GM18505 (cell line): Measurements from ENCODE around the gene TRIM6.
A peak's percentile ranks its signal among the peaks of the same experiment; 100 is the strongest.
"Not testable (repeated sequence)": the region's sequence is repeated elsewhere in the genome, so short reads cannot be mapped to it uniquely, and the experiment has no call there.

Source experiments
- ATAC-seq: cut with Tn5 transposase; IDR thresholded peaks from one replicate; pipeline ENCODE4 v1.9.1; 2021; ENCODE audit not compliant: unreplicated experiment
- POLR2A ChIP-seq: IDR thresholded peaks from 4 replicates; pipeline ENCODE4 v1.6.1; 2011; ENCODE audit warnings: borderline replicate concordance; ENCODE audit not compliant: insufficient read depth, insufficient read length; ENCODE audit errors: extremely low read depth

Gene TRIM6

GRCh38 chr11:5618807-5619206, 22.4 kb downstream of the TRIM6 start:
- TF ChIP-seq POLR2A: no peak
- ATAC-seq: no peak

DNA sequence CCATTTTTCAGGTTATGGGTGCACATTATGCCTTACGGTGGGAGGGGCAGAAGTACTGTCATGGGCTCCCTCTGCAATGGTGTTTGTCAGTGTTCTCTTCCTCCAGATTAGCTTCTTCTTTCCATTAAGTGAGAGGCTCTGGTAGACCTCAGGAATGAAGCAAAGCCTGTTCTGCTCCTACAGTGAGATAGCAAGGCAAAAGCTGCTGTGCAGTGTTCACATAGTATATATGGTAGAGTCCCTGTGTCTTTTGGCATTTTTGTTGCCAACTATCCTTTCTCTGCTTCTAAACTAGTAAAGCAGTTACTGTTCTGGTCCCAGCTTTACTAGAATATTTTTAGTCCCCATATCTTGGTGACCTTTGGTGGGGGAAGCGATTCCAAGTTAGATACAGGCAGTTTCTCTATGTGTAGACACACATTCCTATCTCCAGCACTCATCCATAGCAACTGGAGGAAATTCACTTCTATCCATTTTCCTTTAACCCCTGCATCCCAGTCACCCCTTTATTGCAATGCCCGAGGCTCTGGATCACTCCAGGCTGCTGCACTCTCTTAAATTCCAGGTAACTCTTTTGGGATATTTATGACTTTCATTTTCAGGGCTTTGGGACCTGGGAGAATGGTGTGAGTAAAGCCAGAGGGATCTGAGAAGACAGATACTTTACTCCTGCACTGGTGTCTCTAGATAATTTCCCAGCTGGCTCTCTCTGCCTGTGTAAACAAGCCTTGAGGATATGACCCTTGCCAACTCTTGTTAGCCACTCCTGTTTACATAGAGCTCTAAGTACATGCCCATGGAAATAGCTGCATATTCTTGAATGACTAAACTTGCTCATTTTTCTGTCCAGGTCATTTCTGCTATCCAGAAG, 24.4 kb downstream of the TRIM6 start:
- no peak for TF ChIP-seq POLR2A
- no peak for ATAC-seq

- no peak for ATAC-seq
- TF ChIP-seq POLR2A: no peak
Observed at GRCh38 chr11:5621580-5621979, 25.1 kb downstream of the TRIM6 start.

GRCh38 chr11:5622802-5623201, 26.4 kb downstream of the TRIM6 start:
- ATAC-seq: no peak
- no peak for TF ChIP-seq POLR2A

DNA sequence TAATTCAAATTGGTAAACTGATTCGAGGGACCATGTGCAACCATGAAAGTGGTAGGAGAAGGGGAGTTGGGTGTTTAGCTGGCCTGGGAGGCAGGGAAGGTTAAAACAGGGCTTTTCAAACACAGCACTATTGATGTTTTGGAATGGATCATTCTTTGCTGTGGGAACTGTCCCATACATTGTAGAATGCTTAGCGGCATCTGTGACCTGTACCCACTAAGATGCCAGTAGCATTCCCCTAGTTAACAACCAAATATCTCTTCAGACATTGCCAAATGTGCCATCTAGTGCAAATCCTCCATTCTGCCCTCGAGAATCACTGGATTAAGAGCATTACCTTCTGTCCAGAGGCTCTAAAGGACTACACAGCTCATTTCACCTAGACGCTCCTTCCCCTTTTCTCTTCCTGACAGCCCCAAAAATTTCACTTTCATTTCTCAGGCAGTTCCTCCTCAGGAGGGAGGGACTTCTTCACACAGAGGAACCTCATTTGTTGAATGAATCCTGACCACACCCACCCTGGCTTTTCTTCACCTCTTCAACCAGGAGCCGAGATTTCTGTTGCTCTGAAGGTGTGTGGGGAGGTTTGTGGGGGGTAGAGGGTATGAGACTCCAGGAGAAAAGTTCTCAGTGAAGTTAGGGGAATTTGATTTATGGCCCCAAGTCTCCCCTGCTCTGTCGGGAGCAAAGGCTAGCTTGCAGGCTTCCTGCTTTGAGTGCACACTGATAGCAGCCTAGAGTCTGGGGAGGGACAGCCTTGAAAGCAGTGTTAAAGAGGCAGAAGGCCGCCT, 28.2 kb downstream of the TRIM6 start, which contains the start of gene TRIM34:
TSS of gene TRIM34 (plus strand) at position 513 of the 791 bp plus-strand sequence. CDS start 7,331 bp downstream, outside the sequence.
- peak; percentile 96 for ATAC-seq
- TF ChIP-seq POLR2A: peak; percentile 78

- ATAC-seq: no peak
Observed at GRCh38 chr11:5625281-5625680, 28.8 kb downstream of the TRIM6 start.

GRCh38 chr11:5626196-5626595, 29.8 kb downstream of the TRIM6 start:
- ATAC-seq: no peak
- no peak for TF ChIP-seq POLR2A

More at GRCh38 chr11:5625281-5625680, 28.8 kb downstream of the TRIM6 start:
- no peak for TF ChIP-seq POLR2A

- no peak for TF ChIP-seq POLR2A
Observed at GRCh38 chr11:5631417-5631816, 35.0 kb downstream of the TRIM6 start.

GRCh38 chr11:5631969-5632635, 35.7 kb downstream of the TRIM6 start:
- peak; percentile 39 for TF ChIP-seq POLR2A
- ATAC-seq: peak; percentile 96

More at GRCh38 chr11:5631417-5631816, 35.0 kb downstream of the TRIM6 start:
- peak; percentile 20 for ATAC-seq

- no peak for TF ChIP-seq POLR2A
- ATAC-seq: no peak
Observed at GRCh38 chr11:5639953-5640352, 43.5 kb downstream of the TRIM6 start.

DNA sequence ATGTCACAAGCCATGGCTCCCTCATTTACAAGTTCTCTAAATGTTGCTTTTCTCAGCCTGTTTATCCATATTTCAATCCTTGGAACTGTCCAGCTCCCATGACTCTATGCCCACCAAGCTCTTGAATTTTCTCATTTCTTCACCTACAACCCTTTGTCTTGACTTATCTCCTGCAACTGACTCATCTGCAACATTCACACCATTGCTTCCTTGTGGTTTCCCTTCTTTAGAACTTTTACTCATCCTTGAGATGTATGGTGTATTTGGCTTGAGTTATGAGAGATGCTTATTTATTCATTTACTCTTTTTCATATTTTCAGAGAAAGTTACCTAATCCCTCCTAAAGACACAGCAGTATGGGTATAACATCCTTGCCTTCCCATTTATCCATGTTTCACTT, 47.1 kb downstream of the TRIM6 start:
- TF ChIP-seq POLR2A: no peak
- ATAC-seq: no peak

DNA sequence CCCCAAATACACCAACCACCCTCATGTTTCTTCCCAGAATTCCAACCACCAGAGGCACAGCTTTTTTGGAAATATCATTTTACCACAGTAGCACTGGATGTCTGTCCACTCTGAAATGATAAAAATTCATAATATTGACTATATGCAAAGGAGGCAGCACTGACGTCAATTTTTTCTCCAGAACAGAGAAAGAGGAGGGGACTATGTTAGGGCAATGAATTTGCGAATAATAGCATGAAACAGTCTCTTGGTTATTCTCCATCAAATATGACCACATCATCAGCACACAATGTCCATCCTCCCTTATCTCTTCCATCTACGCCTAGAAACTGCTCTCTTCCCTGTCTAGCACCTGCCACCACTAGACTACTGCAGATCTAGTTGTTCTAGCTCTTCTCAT, 49.7 kb downstream of the TRIM6 start:
- ATAC-seq: no peak
- no peak for TF ChIP-seq POLR2A

DNA sequence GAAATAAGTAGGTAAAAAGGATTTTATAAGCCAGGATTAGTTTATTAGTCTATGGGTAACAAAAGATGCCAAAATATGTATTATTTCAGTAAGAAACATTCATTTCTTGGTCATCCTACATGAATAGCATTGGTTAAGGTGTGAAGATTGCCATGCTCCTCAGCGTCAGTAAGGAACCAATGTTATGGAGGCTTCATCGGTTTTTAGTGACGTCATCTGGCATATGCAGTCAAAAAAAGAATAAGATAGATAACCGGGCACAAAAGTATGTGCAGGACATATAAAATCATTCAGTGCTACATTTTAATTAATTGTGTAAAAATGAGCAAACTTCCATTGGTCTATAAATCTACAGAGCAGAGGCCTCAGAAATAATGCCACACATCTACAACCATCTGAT, 59.0 kb downstream of the TRIM6 start:
- TF ChIP-seq POLR2A: no peak
- no peak for ATAC-seq

GRCh38 chr11:5656956-5657355, 60.5 kb downstream of the TRIM6 start:
- ATAC-seq: not testable (repeated sequence)
